Measurements from ENCODE around the gene CTNNA2. TPM values are rescaled to one million over a fixed set of nuclear protein-coding genes. Genes with fewer than 3 reads are reported as not detected.
A peak's percentile ranks its signal among the peaks of the same experiment; 100 is the strongest.

CTNNA2 gene
- total and polyA plus RNA-seq, 2 of the 8 experiments (the other 6 are each of a cell fraction or from before 2014, with no cell fraction given): 3.9 to 9.0 TPM

- Histone ChIP-seq H3K23ac (ENCODE audit: insufficient read length) (no peak overlapping the region), H3K79me1 (ENCODE audit: low read depth, low read length) (no peaks in the 10 kb centered on the region), H3K56ac (replicated peaks; ENCODE audit: insufficient read length, low read depth, low read length) (no peak overlapping the region), H3K23me2 (ENCODE audit: low read depth, low read length) (no peaks in the 10 kb centered on the region), H2BK120ac (replicated peaks; ENCODE audit: low read depth, low read length) (no peak overlapping the region), H3K79me2 (ENCODE audit: control insufficient read depth in 1 of 2, insufficient read depth in 2 of 2, low read length in 2 of 2) (no peaks in the 10 kb centered on the region), H3K14ac (ENCODE audit: insufficient read length) (no peak overlapping the region), H3K4ac (replicated peaks; ENCODE audit: insufficient read length, low read depth, low read length) (no peak overlapping the region), H2BK5ac (ENCODE audit: low read depth, low read length) (no peak overlapping the region), H3K18ac (ENCODE audit: extremely low read depth, low read length) (no peak overlapping the region), H2AFZ (ENCODE audit: low read length) (no peak overlapping the region), H2AK5ac (ENCODE audit: low read depth, low read length) (no peak overlapping the region), H2BK12ac (ENCODE audit: low read depth, low read length) (no peak overlapping the region), H4K91ac (replicated peaks; ENCODE audit: insufficient read length, low read length) (no peak overlapping the region), H2BK20ac (ENCODE audit: low read length) (no peak overlapping the region), H4K5ac (ENCODE audit: insufficient read length, low read depth, low read length) (no peak overlapping the region), H2BK15ac (ENCODE audit: low read length) (no peak overlapping the region), H4K8ac (ENCODE audit: extremely low read depth, insufficient read depth, low read length) (no peak overlapping the region), H3K4me3 (ENCODE audit: extremely low read depth in 1 of 4, insufficient read depth in 2 of 4, low read depth in 3 of 4, low read length in 4 of 4) (no peak overlapping the region), H3K9me3 (ENCODE audit: insufficient read depth in 2 of 2, low read depth in 1 of 2, low read length in 1 of 2) (no peaks in the 10 kb centered on the region), H4K20me1 (replicated peaks in 1 of 2; ENCODE audit: control insufficient read depth in 1 of 2, insufficient read depth in 2 of 2, low read length in 2 of 2) (no peaks in the 10 kb centered on the region), H3K27ac (ENCODE audit: low read depth, low read length) (no peak overlapping the region), H3K36me3 (ENCODE audit: control insufficient read depth in 2 of 4, insufficient read depth in 4 of 4, low read length in 3 of 4) (no peaks in the 10 kb centered on the region), H3K27me3 (replicated peaks in 1 of 4; ENCODE audit: control insufficient read depth in 3 of 4, extremely low read depth in 1 of 4, insufficient read depth in 3 of 4, low read length in 3 of 4) (no peaks in the 10 kb centered on the region), H3K4me2 (ENCODE audit: insufficient read depth in 1 of 2, low read depth in 2 of 2, low read length in 2 of 2) (no peak overlapping the region), H3K4me1 (replicated peaks in 1 of 4; ENCODE audit: control insufficient read depth in 3 of 4, insufficient read depth in 4 of 4, low read length in 3 of 4) (no peaks in the 10 kb centered on the region), H3K9ac (replicated peaks in 1 of 4; ENCODE audit: extremely low read depth in 1 of 4, low read depth in 3 of 4, low read length in 3 of 4) (no peak overlapping the region)
- ChIA-PET POLR2A (ENCODE audit: partially characterized antibody) (no interaction called here), CTCF (ENCODE audit: partially characterized antibody) (interaction anchor here (0.7 to 1.5 kb wide), 4 partner anchors 10 to 312 kb away, joined by 3 to 9 read pairs (median 4); no protein-coding TSS in a partner anchor)
- FAIRE-seq (peak; percentile 32), DNase-seq (ENCODE audit: low read depth in 1 of 2, low spot score in 2 of 2) (no peak)
- 84% methylated on average over 3 of the region's 3 CpGs; no CpG with 5 or more reads in 1 of the 2 experiments for WGBS, 2 experiments (ENCODE audit: extremely low coverage in 1 of 2, insufficient coverage in 1 of 2, insufficient read length in 1 of 2, insufficient replicate concordance in 2 of 2, low coverage in 1 of 2, low lambda C conversion rate in 2 of 2, missing lambda C conversion rate in 1 of 2)
- TF ChIP-seq TCF12 (IDR thresholded peaks at IDR 0.05; ENCODE audit: low read depth, low read length): no peak
- no peak for TF ChIP-seq TAF1 (IDR thresholded peaks at IDR 0.05; ENCODE audit: low read depth, low read length)
- no peak for TF ChIP-seq CTBP2 (IDR thresholded peaks at IDR 0.05; ENCODE audit: borderline replicate concordance, insufficient read depth, insufficient read length, low read length)
- TF ChIP-seq RAD21 (IDR thresholded peaks at IDR 0.05 in 1 of 2, conservative IDR thresholded peaks at IDR 0.05 in 1 of 2; ENCODE audit: low read depth in 2 of 2, low read length in 2 of 2): peak; percentile 27 to 51; a peak in 3 of 4 replicates
- TF ChIP-seq SP1 (IDR thresholded peaks at IDR 0.05; ENCODE audit: low read depth, low read length): no peak
- TF ChIP-seq KDM1A (IDR thresholded peaks at IDR 0.05; ENCODE audit: borderline replicate concordance, low read length): no peak
- peak; percentile 32 to 46 (median 34); a peak in 2 of 4 replicates for TF ChIP-seq CTCF (IDR thresholded peaks at IDR 0.05; ENCODE audit: control extremely low read depth in 1 of 3, insufficient read depth in 1 of 3, low read depth in 1 of 3, low read length in 3 of 3)
- no peak for TF ChIP-seq BACH1 (IDR thresholded peaks at IDR 0.05; ENCODE audit: low read length)
- no peak for TF ChIP-seq JUND (IDR thresholded peaks at IDR 0.05; ENCODE audit: low read length)
- no peak for TF ChIP-seq BRCA1 (IDR thresholded peaks at IDR 0.05; ENCODE audit: low read depth, low read length)
These were observed 363.6 kb downstream of the CTNNA2 start for GRCh38 chr2:79876430-79876829.

Data from H1 (cell line).